CD4-positive, alpha-beta memory T cell (primary cell): ENCODE measurements around the gene LHX1. TPM values are rescaled to one million over a fixed set of nuclear protein-coding genes. Genes with fewer than 3 reads are reported as not detected.

Experiments used
- CTCF ChIA-PET: fragments of 350-600 bp; sonication (Branson Sonifier 250); formaldehyde crosslinking; loops from one replicate; lab custom pipeline; 2021; ENCODE audit warnings: inconsistent platforms; ENCODE audit not compliant: partially characterized antibody; lab: Charles Lee
- POLR2A ChIA-PET: fragments of 350-600 bp; sonication (Branson Sonifier 250); formaldehyde crosslinking; loops from one replicate; lab custom pipeline; 2021; ENCODE audit not compliant: partially characterized antibody; lab: Charles Lee
- DNase-seq, 5 donors: peaks; one replicate each; pipeline versions ENCODE4 v3.0.0 to v3.0.0-alpha.2; 2020 to 2022; ENCODE audit warnings: mixed read lengths in 1 of 5
- H3K27ac ChIP-seq: one replicate; pipeline ENCODE4 v1.7.0; 2013; ENCODE audit warnings: low read depth, low read length
- H3K27me3 ChIP-seq: 2 replicates; pipeline ENCODE4 v1.7.0; 2013; ENCODE audit warnings: mild to moderate bottlenecking, low read length, moderate library complexity; ENCODE audit not compliant: insufficient read depth
- H3K36me3 ChIP-seq: 2 replicates; pipeline ENCODE4 v1.7.0; 2013; ENCODE audit warnings: mild to moderate bottlenecking, low read length, moderate library complexity; ENCODE audit not compliant: insufficient read depth
- H3K4me1 ChIP-seq: 2 replicates; pipeline ENCODE4 v1.7.0; 2013; ENCODE audit warnings: mild to moderate bottlenecking, low read length, moderate library complexity; ENCODE audit not compliant: insufficient read depth
- H3K4me3 ChIP-seq, 2 donors: one replicate each; pipeline ENCODE4 v1.7.0; 2013; ENCODE audit warnings: low read length in 2 of 2, mild to moderate bottlenecking in 1 of 2
- H3K9me3 ChIP-seq, 2 donors: one replicate each; pipeline ENCODE4 v1.7.0; 2013; ENCODE audit warnings: low read length in 2 of 2, control low read depth in 1 of 2; ENCODE audit not compliant: control insufficient read depth in 1 of 2
- H3K27ac Mint-ChIP-seq, 7 donors: one replicate each; pipeline ENCODE4 v1.8.0; 2020 to 2021; ENCODE audit warnings: mixed read lengths in 7 of 7, mild to moderate bottlenecking in 6 of 7, inconsistent platforms in 3 of 7, moderate library complexity in 3 of 7
- H3K27me3 Mint-ChIP-seq, 2 donors: one replicate each; pipeline ENCODE4 v1.8.0; 2020 to 2021; ENCODE audit warnings: mixed read lengths in 2 of 2
- H3K36me3 Mint-ChIP-seq, 2 donors: one replicate each; pipeline ENCODE4 v1.8.0; 2020 to 2021; ENCODE audit warnings: mixed read lengths in 2 of 2, inconsistent platforms in 1 of 2, mild to moderate bottlenecking in 1 of 2
- H3K4me1 Mint-ChIP-seq, 4 donors: one replicate each; pipeline ENCODE4 v1.8.0; 2020 to 2021; ENCODE audit warnings: mixed read lengths in 4 of 4, mild to moderate bottlenecking in 1 of 4
- H3K4me3 Mint-ChIP-seq, 8 donors: one replicate each; pipeline ENCODE4 v1.8.0; 2020 to 2021; ENCODE audit warnings: mixed read lengths in 8 of 8, mild to moderate bottlenecking in 7 of 8, moderate library complexity in 6 of 8, inconsistent platforms in 3 of 8
- H3K9me3 Mint-ChIP-seq, 8 donors: one replicate each; pipeline ENCODE4 v1.8.0; 2020 to 2021; ENCODE audit warnings: mixed read lengths in 8 of 8, mild to moderate bottlenecking in 5 of 8, inconsistent platforms in 3 of 8, moderate library complexity in 1 of 8
- intact Hi-C: fragments of 100-400 bp; cut with micrococcal nuclease; formaldehyde crosslinking; loops from one replicate; pipeline ENCODE4 v1.15.1; 2023
- polyA plus RNA-seq, 2 donors: library from polyadenylated mRNA; unstranded; fragments of 300-500 nt; fragmentation: Illumina TruSeq; gene quantifications; one replicate each; pipeline ENCODE4 v1.2.3, GENCODE V29; 2021
- total RNA-seq, 2 experiments: library from RNA; stranded (reverse); gene quantifications; one replicate each; pipeline ENCODE4 v1.2.3, GENCODE V29; 2021

Gene LHX1
- total and polyA plus RNA-seq, 4 experiments from 2014 or later: not detected

DNA sequence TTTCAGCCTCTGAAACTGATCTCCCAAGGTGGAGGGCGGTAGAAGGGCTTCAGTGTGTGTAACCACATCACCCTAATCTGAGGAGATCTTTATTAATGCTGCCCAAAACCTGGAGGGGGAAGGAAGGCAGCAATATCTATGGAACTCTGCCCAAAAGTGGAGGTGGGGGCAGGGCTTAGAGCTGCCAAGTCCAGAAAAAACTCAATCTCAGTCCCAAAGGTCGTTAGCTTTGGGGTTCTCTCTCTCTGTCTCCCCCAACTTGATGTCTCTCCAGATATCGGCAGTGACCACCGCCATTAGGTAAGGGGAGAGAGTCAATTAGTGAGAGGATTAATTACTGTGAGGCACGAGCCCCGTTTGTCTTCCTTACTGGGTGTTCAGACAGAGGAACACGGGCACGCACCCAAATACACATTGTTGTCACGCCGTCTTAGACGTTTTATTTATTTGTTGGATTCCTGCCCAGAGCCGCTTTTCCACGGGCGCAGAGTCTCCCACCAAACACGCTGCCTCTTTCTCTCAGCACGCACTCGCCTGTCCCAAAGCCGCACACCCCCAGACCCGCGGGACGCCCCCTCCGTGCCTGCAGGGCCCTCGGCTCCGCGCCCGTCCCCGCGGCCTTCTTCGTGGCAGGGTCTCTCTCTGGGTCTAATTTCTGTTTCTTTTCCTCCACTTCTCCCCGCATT lies 5.4 kb upstream of the LHX1 start:
- Histone ChIP-seq H3K36me3 (no peaks in the 10 kb centered on the region), H3K27me3 (peaks cover 77% of the 10 kb centered on the region), H3K4me3 (no peak overlapping the region), H3K9me3 (no peaks in the 10 kb centered on the region), H3K27ac (no peak overlapping the region), H3K4me1 (peaks cover 60% of the 10 kb centered on the region)
- DNase-seq: no peak
- H3K4me1 Mint-ChIP-seq: peaks cover 32 to 65% (median 49%) of the 10 kb centered on the region in 4 donors
- intact Hi-C loops: no loop called here
- peaks cover 0 to 7% (median 0%) of the 10 kb centered on the region in 8 donors for H3K9me3 Mint-ChIP-seq
- peaks cover 76 to 81% of the 10 kb centered on the region in 2 donors for H3K27me3 Mint-ChIP-seq
- H3K4me3 Mint-ChIP-seq: peak overlapping the region; percentile 63 to 85 (median 74)
- ChIA-PET CTCF (no interaction called here), POLR2A (no interaction called here)
- peak overlapping the region in 2 of 7 donors; percentile 74 to 78 for H3K27ac Mint-ChIP-seq
- no peaks in the 10 kb centered on the region for H3K36me3 Mint-ChIP-seq

DNA sequence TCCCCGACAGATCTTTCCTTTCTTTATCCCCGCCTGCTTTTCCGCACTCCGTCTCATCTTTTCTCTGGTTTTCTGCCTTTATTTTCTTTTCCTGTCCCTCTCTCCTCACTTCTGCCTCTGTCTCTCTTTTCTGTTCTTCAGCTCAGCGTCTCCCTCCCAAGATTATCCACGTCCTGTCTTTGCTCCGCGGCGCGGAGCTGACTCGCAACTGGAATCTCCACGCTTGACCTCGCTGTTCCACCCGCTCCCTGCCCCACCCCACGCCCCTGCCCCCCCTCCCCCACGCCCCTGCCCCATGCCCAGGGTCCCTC lies 4.9 kb upstream of the LHX1 start:
- peaks cover 0 to 7% (median 0%) of the 10 kb centered on the region in 8 donors for H3K9me3 Mint-ChIP-seq
- no peak overlapping the region for H3K27ac ChIP-seq
- peaks cover 34 to 70% (median 54%) of the 10 kb centered on the region in 4 donors for H3K4me1 Mint-ChIP-seq
- no peak for DNase-seq
- H3K4me3 Mint-ChIP-seq: peak overlapping the region; percentile 63 to 85 (median 74)
- CTCF ChIA-PET: no interaction called here
- H3K4me3 ChIP-seq: no peak overlapping the region
- H3K36me3 Mint-ChIP-seq: no peaks in the 10 kb centered on the region
- H3K36me3 ChIP-seq: no peaks in the 10 kb centered on the region
- POLR2A ChIA-PET: interaction anchor here (0.6 kb wide), 1 partner anchor 17 kb away, joined by 3 read pairs; the partner anchor contains the start of gene AATF
- intact Hi-C loops: no loop called here
- H3K27me3 Mint-ChIP-seq: peaks cover 79 to 84% of the 10 kb centered on the region in 2 donors
- no peaks in the 10 kb centered on the region for H3K9me3 ChIP-seq
- H3K27me3 ChIP-seq: peaks cover 82% of the 10 kb centered on the region
- H3K4me1 ChIP-seq: peaks cover 65% of the 10 kb centered on the region
- peak overlapping the region in 3 of 7 donors; percentile 36 to 85 (median 78) for H3K27ac Mint-ChIP-seq

- Histone ChIP-seq H3K4me3 (no peak overlapping the region), H3K36me3 (no peaks in the 10 kb centered on the region), H3K27ac (no peak overlapping the region), H3K9me3 (no peaks in the 10 kb centered on the region), H3K4me1 (peaks cover 69% of the 10 kb centered on the region), H3K27me3 (peaks cover 88% of the 10 kb centered on the region)
- peak overlapping the region in 3 of 7 donors; percentile 26 to 85 (median 69) for H3K27ac Mint-ChIP-seq
- peaks cover 83 to 84% of the 10 kb centered on the region in 2 donors for H3K27me3 Mint-ChIP-seq
- ChIA-PET CTCF (interaction anchor here (1.0 kb wide), 1 partner anchor 330 kb away, joined by 3 read pairs; no protein-coding TSS in a partner anchor), POLR2A (interaction anchor here (0.6 to 1.4 kb wide), 2 partner anchors 16 kb away, joined by 3 to 11 read pairs; partner anchors contain the start of gene AATF)
- H3K9me3 Mint-ChIP-seq: peaks cover 0 to 9% (median 0%) of the 10 kb centered on the region in 8 donors
- peak overlapping the region; percentile 47 to 82 (median 64) for H3K4me3 Mint-ChIP-seq
- intact Hi-C loops: no loop called here
- H3K36me3 Mint-ChIP-seq: peaks cover 0 to 2% of the 10 kb centered on the region in 2 donors
- peak in 1 of 5 donors; percentile 30 for DNase-seq
- H3K4me1 Mint-ChIP-seq: peaks cover 38 to 75% (median 59%) of the 10 kb centered on the region in 4 donors
Observed at GRCh38 chr17:36932694-36933511, 4.4 kb upstream of the LHX1 start.

- Histone ChIP-seq H3K4me1 (peaks cover 69% of the 10 kb centered on the region), H3K27me3 (peaks cover 93% of the 10 kb centered on the region), H3K36me3 (no peaks in the 10 kb centered on the region), H3K9me3 (no peaks in the 10 kb centered on the region), H3K4me3 (no peak overlapping the region), H3K27ac (no peak overlapping the region)
- H3K36me3 Mint-ChIP-seq: peaks cover 0 to 2% of the 10 kb centered on the region in 2 donors
- intact Hi-C loops: no loop called here
- ChIA-PET POLR2A (interaction anchor here (0.7 to 1.4 kb wide), 2 partner anchors 11 to 16 kb away, joined by 4 to 11 read pairs; partner anchors contain the start of gene AATF), CTCF (interaction anchor here (1.0 kb wide), 1 partner anchor 331 kb away, joined by 3 read pairs; no protein-coding TSS in a partner anchor)
- peak in 1 of 5 donors; percentile 19 for DNase-seq
- peak overlapping the region in 4 of 7 donors; percentile 15 to 85 (median 77) for H3K27ac Mint-ChIP-seq
- peak overlapping the region; percentile 52 to 81 (median 74) for H3K4me3 Mint-ChIP-seq
- peaks cover 0 to 12% (median 0%) of the 10 kb centered on the region in 8 donors for H3K9me3 Mint-ChIP-seq
- peaks cover 37 to 73% (median 57%) of the 10 kb centered on the region in 4 donors for H3K4me1 Mint-ChIP-seq
- peaks cover 82% of the 10 kb centered on the region in 2 donors for H3K27me3 Mint-ChIP-seq
Observed at GRCh38 chr17:36933512-36934143, 3.6 kb upstream of the LHX1 start.

DNA sequence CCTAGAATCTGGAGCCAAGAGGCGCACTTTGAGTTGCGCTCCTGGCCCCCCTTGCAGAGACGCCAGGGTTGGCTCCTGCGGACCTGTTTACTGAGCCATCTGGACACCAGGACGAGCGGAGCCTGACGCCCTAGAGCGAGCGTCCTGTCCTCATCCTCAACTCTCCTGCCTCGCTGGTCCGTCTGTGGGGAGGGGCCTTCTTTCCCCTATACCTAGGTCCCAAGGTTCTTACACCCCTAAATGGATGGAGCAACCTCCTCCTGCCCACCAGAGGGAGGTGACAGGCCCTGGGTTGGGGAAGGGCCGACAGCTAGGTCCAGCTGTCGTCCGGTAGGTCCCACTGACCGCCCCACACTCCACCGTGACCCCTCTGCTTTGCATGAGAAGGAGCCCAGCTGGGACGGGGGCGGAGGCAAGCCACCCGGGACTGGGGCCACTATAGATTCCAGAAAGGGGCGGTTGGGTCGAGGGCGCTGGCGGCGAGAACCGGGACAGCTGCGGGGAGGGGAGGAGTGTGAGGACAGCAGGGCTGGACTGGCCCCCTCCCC lies 3.1 kb upstream of the LHX1 start:
- CTCF ChIA-PET: interaction anchor here (1.0 kb wide), 1 partner anchor 331 kb away, joined by 3 read pairs; no protein-coding TSS in a partner anchor
- Mint-ChIP-seq H3K4me3 (peak overlapping the region; percentile 52 to 81 (median 74)), H3K9me3 (peaks cover 0 to 17% (median 0%) of the 10 kb centered on the region in 8 donors), H3K36me3 (peaks cover 0 to 2% of the 10 kb centered on the region in 2 donors), H3K27me3 (peaks cover 81 to 82% of the 10 kb centered on the region in 2 donors), H3K4me1 (peaks cover 39 to 76% (median 59%) of the 10 kb centered on the region in 4 donors), H3K27ac (peak overlapping the region in 3 of 7 donors; percentile 75 to 85 (median 79))
- H3K4me3 ChIP-seq: no peak overlapping the region
- intact Hi-C loops: no loop called here
- no peaks in the 10 kb centered on the region for H3K9me3 ChIP-seq
- DNase-seq: peak in 1 of 5 donors; percentile 10
- no peaks in the 10 kb centered on the region for H3K36me3 ChIP-seq
- POLR2A ChIA-PET: interaction anchor here (0.7 to 2.7 kb wide), 3 partner anchors 10 to 15 kb away, joined by 4 to 11 read pairs (median 8); partner anchors contain the start of gene AATF
- H3K27ac ChIP-seq: no peak overlapping the region
- H3K27me3 ChIP-seq: peaks cover 93% of the 10 kb centered on the region
- H3K4me1 ChIP-seq: peaks cover 73% of the 10 kb centered on the region
